H9 (cell line): ENCODE data around the gene KCNJ10. TPM values are rescaled to one million over a fixed set of nuclear protein-coding genes. Genes with fewer than 3 reads are reported as not detected.

Experiments
- DNase-seq: peaks from one replicate; pipeline ENCODE4 v3.0.0-alpha.2; 2017
- H2AFZ ChIP-seq: one replicate; pipeline ENCODE4 v1.6.1; 2013; ENCODE audit warnings: mild to moderate bottlenecking, low read length, control low read depth, moderate library complexity
- H2AK5ac ChIP-seq: 2 replicates; pipeline ENCODE4 v1.6.1; 2013; ENCODE audit warnings: low read length, control low read depth, mixed read lengths; ENCODE audit not compliant: insufficient read length
- H2BK120ac ChIP-seq: one replicate; pipeline ENCODE4 v1.6.1; 2013; ENCODE audit warnings: low read depth, mild to moderate bottlenecking, low read length, control low read depth, inconsistent platforms; ENCODE audit not compliant: poor library complexity, severe bottlenecking
- H2BK12ac ChIP-seq: 2 replicates; pipeline ENCODE4 v1.6.1; 2013; ENCODE audit warnings: low read length, control low read depth, mixed read lengths, low read depth; ENCODE audit not compliant: insufficient read length
- H2BK15ac ChIP-seq: 2 replicates; pipeline ENCODE4 v1.6.1; 2013; ENCODE audit warnings: low read depth, low read length, control low read depth
- H2BK20ac ChIP-seq: one replicate; pipeline ENCODE4 v1.6.1; 2013; ENCODE audit warnings: low read depth, mild to moderate bottlenecking, low read length, control low read depth, inconsistent platforms; ENCODE audit not compliant: poor library complexity, severe bottlenecking
- H2BK5ac ChIP-seq: 2 replicates; pipeline ENCODE4 v1.6.1; 2013; ENCODE audit warnings: low read length, control low read depth, mixed read lengths; ENCODE audit not compliant: insufficient read length
- H3K14ac ChIP-seq: 2 replicates; pipeline ENCODE4 v1.6.1; 2013; ENCODE audit warnings: low read length, control low read depth; ENCODE audit not compliant: insufficient read depth
- H3K18ac ChIP-seq: 2 replicates; pipeline ENCODE4 v1.6.1; 2013; ENCODE audit warnings: low read depth, mild to moderate bottlenecking, mixed read lengths, low read length, control low read depth; ENCODE audit not compliant: insufficient read length
- H3K23ac ChIP-seq: 2 replicates; pipeline ENCODE4 v1.6.1; 2013; ENCODE audit warnings: low read length, control low read depth, mixed read lengths, low read depth; ENCODE audit not compliant: insufficient read length
- H3K23me2 ChIP-seq: 2 replicates; pipeline ENCODE4 v1.6.1; 2013; ENCODE audit warnings: low read depth, mild to moderate bottlenecking, mixed read lengths, low read length, control low read depth; ENCODE audit not compliant: insufficient read length, poor library complexity, severe bottlenecking
- H3K27ac ChIP-seq: 2 replicates; pipeline ENCODE4 v1.5.1; 2013; ENCODE audit warnings: low read length, control low read depth, mixed read lengths, low read depth; ENCODE audit not compliant: insufficient read length
- H3K27me3 ChIP-seq: 2 replicates; pipeline ENCODE4 v1.6.1; 2013; ENCODE audit warnings: low read length, control low read depth, inconsistent platforms; ENCODE audit not compliant: insufficient read depth
- H3K4ac ChIP-seq: 2 replicates; pipeline ENCODE4 v1.6.1; 2013; ENCODE audit warnings: low read depth, mild to moderate bottlenecking, control low read depth, inconsistent platforms, low read length, moderate library complexity
- H3K4me1 ChIP-seq: 2 replicates; pipeline ENCODE4 v1.6.1; 2013; ENCODE audit warnings: low read length, control low read depth, inconsistent platforms; ENCODE audit not compliant: insufficient read depth
- H3K4me2 ChIP-seq: 2 replicates; pipeline ENCODE4 v1.6.1; 2013; ENCODE audit warnings: low read length, control low read depth, mixed read lengths; ENCODE audit not compliant: insufficient read length, insufficient read depth
- H3K56ac ChIP-seq: 2 replicates; pipeline ENCODE4 v1.6.1; 2013; ENCODE audit warnings: low read depth, mild to moderate bottlenecking, mixed read lengths, low read length, control low read depth; ENCODE audit not compliant: insufficient read length
- H3K79me1 ChIP-seq: 2 replicates; pipeline ENCODE4 v1.6.1; 2013; ENCODE audit warnings: low read depth, mild to moderate bottlenecking, moderate library complexity, low read length, control low read depth, inconsistent platforms; ENCODE audit not compliant: insufficient read depth, poor library complexity, severe bottlenecking
- H3K79me2 ChIP-seq: 2 replicates; pipeline ENCODE4 v1.6.1; 2013; ENCODE audit warnings: low read length, control low read depth, inconsistent platforms; ENCODE audit not compliant: insufficient read depth
- H3K9ac ChIP-seq: 2 replicates; pipeline ENCODE4 v1.6.1; 2013; ENCODE audit warnings: low read length, control low read depth, mixed read lengths; ENCODE audit not compliant: insufficient read length; ENCODE audit errors: extremely low read depth
- H3K9me3 ChIP-seq: one replicate; pipeline ENCODE4 v1.6.1; 2013; ENCODE audit warnings: low read depth, low read length, inconsistent platforms; ENCODE audit not compliant: control insufficient read depth
- H3T11ph ChIP-seq: one replicate; pipeline ENCODE4 v1.6.1; 2013; ENCODE audit warnings: mild to moderate bottlenecking, low read length, control low read depth, inconsistent platforms
- H4K20me1 ChIP-seq: one replicate; pipeline ENCODE4 v1.6.1; 2013; ENCODE audit not compliant: control insufficient read depth, insufficient read length, insufficient read depth
- H4K5ac ChIP-seq: 2 replicates; pipeline ENCODE4 v1.6.1; 2013; ENCODE audit warnings: low read depth, mild to moderate bottlenecking, mixed read lengths, low read length, control low read depth; ENCODE audit not compliant: insufficient read length
- H4K8ac ChIP-seq: replicated peaks from 2 replicates; pipeline ENCODE4 v1.6.1; 2013; ENCODE audit warnings: low read length, control low read depth, mixed read lengths, low read depth; ENCODE audit not compliant: insufficient read length
- H4K91ac ChIP-seq: 2 replicates; pipeline ENCODE4 v1.6.1; 2013; ENCODE audit warnings: low read depth, mild to moderate bottlenecking, moderate library complexity, mixed read lengths, low read length, control low read depth; ENCODE audit not compliant: insufficient read length
- H3K27ac Mint-ChIP-seq, 3 experiments: 2 replicates in 2 of 3; 3 replicates in 1 of 3; pipeline ENCODE4 v1.8.0; 2020 to 2021; ENCODE audit warnings: mixed read lengths in 3 of 3, mild to moderate bottlenecking in 1 of 3, moderate library complexity in 1 of 3
- H3K27me3 Mint-ChIP-seq: 2 replicates; pipeline ENCODE4 v1.8.0; 2021; ENCODE audit warnings: low read depth, mild to moderate bottlenecking, moderate library complexity, mixed read lengths
- H3K36me3 Mint-ChIP-seq, 3 experiments: 2 replicates in 2 of 3; 3 replicates in 1 of 3; pipeline ENCODE4 v1.8.0; 2020 to 2021; ENCODE audit warnings: low read depth in 3 of 3, mixed read lengths in 3 of 3; ENCODE audit not compliant: insufficient read depth in 1 of 3
- H3K4me1 Mint-ChIP-seq, 2 experiments: 2 replicates each; pipeline ENCODE4 v1.8.0; 2020; ENCODE audit warnings: mixed read lengths in 2 of 2
- H3K4me3 Mint-ChIP-seq, 2 experiments: 2 replicates in 1 of 2; 3 replicates in 1 of 2; pipeline ENCODE4 v1.8.0; 2020 to 2021; ENCODE audit warnings: mild to moderate bottlenecking in 2 of 2, mixed read lengths in 2 of 2, moderate library complexity in 1 of 2
- H3K9me3 Mint-ChIP-seq, 2 experiments: 2 replicates in 1 of 2; 3 replicates in 1 of 2; pipeline ENCODE4 v1.8.0; 2020; ENCODE audit warnings: mild to moderate bottlenecking in 2 of 2, mixed read lengths in 2 of 2, moderate library complexity in 1 of 2
- WGBS: extraction: QIAGEN DNeasy Blood & Tissue Kit; methylation state at CpG from one replicate; pipeline ENCODE4 v1.1.7; 2013; ENCODE audit warnings: missing lambda C conversion rate, low lambda C conversion rate, mixed read lengths; ENCODE audit not compliant: insufficient read length; ENCODE audit errors: extremely low coverage; 5-methylcytosine and 5-hydroxymethylcytosine counted together
- total RNA-seq: library from RNA; stranded (reverse); gene quantifications from 2 replicates; pipeline ENCODE4 v1.2.1, GENCODE V29; 2021
- TF ChIP-seq, protein P1 (sequence below): fragments of 200-600 bp; sonication (generic); conservative IDR thresholded peaks from 3 replicates; pipeline ENCODE4 v1.8.0; 2021; ENCODE audit warnings: antibody characterized with exemption, mild to moderate bottlenecking

Gene KCNJ10
- total RNA-seq, 1 experiment from 2014 or later: 0.44 TPM

DNA sequence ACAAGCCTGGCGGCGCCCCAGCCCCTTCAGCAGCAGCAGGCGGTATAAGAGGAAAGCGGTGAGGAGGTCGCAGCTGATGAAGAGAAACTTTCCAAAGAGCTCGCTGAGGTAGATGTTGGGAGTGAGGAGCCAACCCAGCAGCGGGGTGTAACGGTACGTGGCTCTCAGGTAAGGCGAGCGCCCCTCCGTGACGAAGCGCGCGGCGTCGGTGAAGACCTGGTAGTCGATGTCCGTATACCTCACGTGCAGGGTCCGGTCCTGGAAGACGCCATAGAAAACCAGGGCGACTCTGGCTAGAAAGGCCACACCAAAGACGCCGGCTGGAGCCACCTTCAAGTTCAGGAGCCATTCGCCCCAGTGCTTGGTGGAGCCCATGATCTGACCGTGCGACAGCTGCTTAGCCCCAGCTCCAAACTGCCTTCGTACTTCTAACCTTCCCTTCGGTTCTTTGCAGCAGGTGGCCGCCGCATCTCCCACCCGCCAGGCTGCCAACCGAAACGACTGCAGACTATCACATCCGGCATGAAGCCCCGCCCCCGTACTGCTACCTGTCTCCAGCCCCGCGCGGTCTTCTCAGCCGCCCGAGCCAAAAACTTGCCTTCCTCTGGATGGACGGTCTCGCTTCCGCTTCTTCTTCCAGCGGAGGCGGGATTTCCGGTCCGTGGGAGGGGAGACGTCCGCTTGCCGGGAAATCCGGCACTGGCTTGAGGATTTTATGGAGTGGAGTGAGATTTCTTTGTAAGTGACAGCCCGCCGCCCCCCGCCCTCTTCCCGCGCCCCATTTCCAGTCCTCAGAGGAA is 38.4 kb downstream of the KCNJ10 start, which contains the start of gene PIGM:
TSS of gene PIGM (minus strand) at position 626 of the 800 bp plus-strand sequence. CDS start at position 375, 251 bp downstream.
- no peak within 1 kb of the TSS for H3K23ac ChIP-seq
- H3K79me2 ChIP-seq: peaks cover 4% of the 10 kb centered on the region; the same call in 1 of the 2 replicates
- peaks cover 9% of the 10 kb centered on the region for H3K23me2 ChIP-seq
- H3K9me3 ChIP-seq: no peaks in the 10 kb centered on the region
- no peak within 1 kb of the TSS for H3K27ac ChIP-seq
- WGBS: no CpG with 5 or more reads among the region's 60 CpGs
- no peak within 1 kb of the TSS for H4K8ac ChIP-seq
- H4K20me1 ChIP-seq: no peaks in the 10 kb centered on the region
- DNase-seq: peak; percentile 99
- Mint-ChIP-seq H3K27ac (peak within 1 kb of the TSS; percentile 74 to 98 (median 97); a peak in 6 of 7 replicates), H3K9me3 (no peaks in the 10 kb centered on the region), H3K36me3 (peaks cover 0 to 3% (median 0%) of the 10 kb centered on the region in 3 experiments; a peak in 1 of 7 replicates), H3K27me3 (peaks cover 6% of the 10 kb centered on the region; the same call in 1 of the 2 replicates), H3K4me3 (peak within 1 kb of the TSS; percentile 92 to 94), H3K4me1 (peaks cover 23 to 27% of the 10 kb centered on the region in 2 experiments)
- TF ChIP-seq, protein P1, sequence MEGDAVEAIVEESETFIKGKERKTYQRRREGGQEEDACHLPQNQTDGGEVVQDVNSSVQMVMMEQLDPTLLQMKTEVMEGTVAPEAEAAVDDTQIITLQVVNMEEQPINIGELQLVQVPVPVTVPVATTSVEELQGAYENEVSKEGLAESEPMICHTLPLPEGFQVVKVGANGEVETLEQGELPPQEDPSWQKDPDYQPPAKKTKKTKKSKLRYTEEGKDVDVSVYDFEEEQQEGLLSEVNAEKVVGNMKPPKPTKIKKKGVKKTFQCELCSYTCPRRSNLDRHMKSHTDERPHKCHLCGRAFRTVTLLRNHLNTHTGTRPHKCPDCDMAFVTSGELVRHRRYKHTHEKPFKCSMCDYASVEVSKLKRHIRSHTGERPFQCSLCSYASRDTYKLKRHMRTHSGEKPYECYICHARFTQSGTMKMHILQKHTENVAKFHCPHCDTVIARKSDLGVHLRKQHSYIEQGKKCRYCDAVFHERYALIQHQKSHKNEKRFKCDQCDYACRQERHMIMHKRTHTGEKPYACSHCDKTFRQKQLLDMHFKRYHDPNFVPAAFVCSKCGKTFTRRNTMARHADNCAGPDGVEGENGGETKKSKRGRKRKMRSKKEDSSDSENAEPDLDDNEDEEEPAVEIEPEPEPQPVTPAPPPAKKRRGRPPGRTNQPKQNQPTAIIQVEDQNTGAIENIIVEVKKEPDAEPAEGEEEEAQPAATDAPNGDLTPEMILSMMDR: no peak
- H2BK20ac ChIP-seq: no peak within 1 kb of the TSS
- peak within 1 kb of the TSS; percentile 54 for H3K9ac ChIP-seq
- H3K18ac ChIP-seq: peak within 1 kb of the TSS; percentile 28
- H2BK5ac ChIP-seq: no peak within 1 kb of the TSS
- no peak within 1 kb of the TSS for H3T11ph ChIP-seq
- H2BK120ac ChIP-seq: no peak within 1 kb of the TSS
- no peak within 1 kb of the TSS for H3K56ac ChIP-seq
- H3K4ac ChIP-seq: no peak within 1 kb of the TSS
- no peak within 1 kb of the TSS for H4K91ac ChIP-seq
- H3K27me3 ChIP-seq: no peaks in the 10 kb centered on the region
- peak within 1 kb of the TSS; percentile 17; the same call in 1 of the 2 replicates for H3K14ac ChIP-seq
- no peak within 1 kb of the TSS for H4K5ac ChIP-seq
- H2BK15ac ChIP-seq: no peak within 1 kb of the TSS
- H2BK12ac ChIP-seq: no peak within 1 kb of the TSS
- H2AFZ ChIP-seq: no peak within 1 kb of the TSS
- H2AK5ac ChIP-seq: no peak within 1 kb of the TSS
- peak within 1 kb of the TSS; percentile 82 for H3K4me2 ChIP-seq
- H3K79me1 ChIP-seq: no peaks in the 10 kb centered on the region
- no peaks in the 10 kb centered on the region for H3K4me1 ChIP-seq
